ENCODE measurements around the gene CELA3A.
"Not testable (repeated sequence)": the region's sequence is repeated elsewhere in the genome, so short reads cannot be mapped to it uniquely, and the experiment has no call there.

DNA sequence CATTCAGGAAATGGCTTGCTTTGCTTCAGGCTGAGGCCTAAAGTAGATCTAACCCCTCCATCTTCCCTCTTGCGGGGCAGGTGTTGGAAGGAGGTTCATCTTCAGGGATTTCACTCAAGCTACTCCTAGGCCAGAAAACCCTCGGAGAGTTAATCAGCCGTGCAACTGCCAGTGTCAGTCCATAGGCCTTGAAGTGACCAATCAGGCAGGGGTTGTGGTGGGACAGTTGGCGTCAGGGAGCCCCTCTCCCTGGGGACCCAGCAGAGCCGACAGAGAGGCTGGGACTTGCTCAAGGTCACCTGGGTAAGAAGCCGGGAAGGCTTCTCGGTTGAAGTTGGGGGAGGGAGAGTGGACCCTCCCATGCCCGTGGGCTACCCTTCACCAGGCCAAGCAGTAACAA lies 27.5 kb upstream of the CELA3A start:
- TF ChIP-seq, protein P1, sequence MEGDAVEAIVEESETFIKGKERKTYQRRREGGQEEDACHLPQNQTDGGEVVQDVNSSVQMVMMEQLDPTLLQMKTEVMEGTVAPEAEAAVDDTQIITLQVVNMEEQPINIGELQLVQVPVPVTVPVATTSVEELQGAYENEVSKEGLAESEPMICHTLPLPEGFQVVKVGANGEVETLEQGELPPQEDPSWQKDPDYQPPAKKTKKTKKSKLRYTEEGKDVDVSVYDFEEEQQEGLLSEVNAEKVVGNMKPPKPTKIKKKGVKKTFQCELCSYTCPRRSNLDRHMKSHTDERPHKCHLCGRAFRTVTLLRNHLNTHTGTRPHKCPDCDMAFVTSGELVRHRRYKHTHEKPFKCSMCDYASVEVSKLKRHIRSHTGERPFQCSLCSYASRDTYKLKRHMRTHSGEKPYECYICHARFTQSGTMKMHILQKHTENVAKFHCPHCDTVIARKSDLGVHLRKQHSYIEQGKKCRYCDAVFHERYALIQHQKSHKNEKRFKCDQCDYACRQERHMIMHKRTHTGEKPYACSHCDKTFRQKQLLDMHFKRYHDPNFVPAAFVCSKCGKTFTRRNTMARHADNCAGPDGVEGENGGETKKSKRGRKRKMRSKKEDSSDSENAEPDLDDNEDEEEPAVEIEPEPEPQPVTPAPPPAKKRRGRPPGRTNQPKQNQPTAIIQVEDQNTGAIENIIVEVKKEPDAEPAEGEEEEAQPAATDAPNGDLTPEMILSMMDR (conservative IDR thresholded peaks at IDR 0.05 in 1 of 2, IDR thresholded peaks at IDR 0.05 in 1 of 2; ENCODE audit: extremely low read depth in 1 of 2, insufficient read depth in 1 of 2, low read depth in 1 of 2, low read length in 2 of 2) = not testable (repeated sequence)
- TF ChIP-seq EZH2 (IDR thresholded peaks at IDR 0.05; ENCODE audit: borderline replicate concordance, low read length) = not testable (repeated sequence)
